GM12878 (cell line): ENCODE measurements around the gene TFR2. TPM values are rescaled to one million over a fixed set of nuclear protein-coding genes. Genes with fewer than 3 reads are reported as not detected.
A peak's percentile ranks its signal among the peaks of the same experiment; 100 is the strongest.

ENCODE experiments used
- ATAC-seq: fragments of 200-7000 bp; cut with Tn5 transposase; 3 replicates; pipeline ENCODE4 v1.9.1; 2020; ENCODE audit warnings: mild to moderate bottlenecking, moderate library complexity
- BruUV-seq: library from RNA; stranded (reverse); fragments of 400-500 nt; replicated peaks from 2 replicates; lab custom pipeline; 2021; lab: Mats Ljungman, UMichigan
- CTCF ChIA-PET: fragments of 300-600 bp; sonication (Branson Sonifier 250); formaldehyde crosslinking; extraction: SDS; loops from one replicate; lab custom pipeline; 2021; ENCODE audit warnings: inconsistent platforms; lab: Yijun Ruan, JAX
- POLR2A ChIA-PET: fragments of 350-600 bp; formaldehyde crosslinking; extraction: SDS; loops from one replicate; lab custom pipeline; 2021; ENCODE audit warnings: inconsistent platforms; lab: Charles Lee
- RAD21 ChIA-PET: fragments of 300-600 bp; sonication (Branson Sonifier 250); formaldehyde crosslinking; loops from one replicate; lab custom pipeline; 2023; ENCODE audit warnings: antibody characterized with exemption; ENCODE audit not compliant: unreplicated experiment; lab: Charles Lee
- SMC1A ChIA-PET: fragments of 300-600 bp; sonication (Branson Sonifier 250); formaldehyde crosslinking; loops from one replicate; lab custom pipeline; 2023; ENCODE audit not compliant: unreplicated experiment, uncharacterized antibody; lab: Charles Lee
- DNase-seq: peaks from one replicate; pipeline ENCODE4 v3.0.0-alpha.2; 2011; ENCODE audit warnings: low read depth, low spot score
- FAIRE-seq: peaks from 3 replicates; lab custom pipeline; 2011; peaks lifted over from hg19 to GRCh38; lab: Jason Lieb, UNC
- H2AFZ ChIP-seq: 2 replicates; pipeline ENCODE4 v1.6.0; 2011; ENCODE audit warnings: low read depth, low read length, control low read depth; ENCODE audit not compliant: control insufficient read depth
- H3K27ac ChIP-seq: 2 replicates; pipeline ENCODE4 v1.5.1; 2011; ENCODE audit warnings: control low read depth; ENCODE audit not compliant: control insufficient read depth, insufficient read depth
- H3K27me3 ChIP-seq, 2 experiments: replicated peaks in 1 of 2; 2 replicates each; pipeline versions ENCODE4 v1.6.0 to v1.6.1; 2011; ENCODE audit warnings: low read length in 1 of 2; ENCODE audit not compliant: control insufficient read depth in 2 of 2, insufficient read depth in 2 of 2
- H3K36me3 ChIP-seq, 2 experiments: 2 replicates each; pipeline ENCODE4 v1.5.1; 2011; ENCODE audit warnings: low read length in 1 of 2; ENCODE audit not compliant: control insufficient read depth in 2 of 2, insufficient read depth in 2 of 2
- H3K4me1 ChIP-seq: 2 replicates; pipeline ENCODE4 v1.6.1; 2011; ENCODE audit warnings: mild to moderate bottlenecking, low read length, moderate library complexity, mixed read lengths; ENCODE audit not compliant: control insufficient read depth, insufficient read depth
- H3K4me2 ChIP-seq: 2 replicates; pipeline ENCODE4 v1.6.0; 2011; ENCODE audit warnings: control low read depth; ENCODE audit not compliant: control insufficient read depth, insufficient read depth
- H3K4me3 ChIP-seq: fragments of 200-600 bp; sonication (generic); 2 replicates; pipeline ENCODE4 v1.5.1; 2016
- H3K79me2 ChIP-seq: 2 replicates; pipeline ENCODE4 v1.6.0; 2011; ENCODE audit warnings: low read length; ENCODE audit not compliant: control insufficient read depth, insufficient read depth
- H3K9ac ChIP-seq: 2 replicates; pipeline ENCODE4 v1.8.0; 2011; ENCODE audit warnings: low read length, control low read depth, mixed read lengths; ENCODE audit not compliant: control insufficient read depth, insufficient read depth
- H3K9me3 ChIP-seq: replicated peaks from 3 replicates; pipeline ENCODE4 v1.5.1; 2011; ENCODE audit warnings: mild to moderate bottlenecking, low read length; ENCODE audit not compliant: control insufficient read depth, insufficient read depth
- H4K20me1 ChIP-seq: 2 replicates; pipeline ENCODE4 v1.6.0; 2011; ENCODE audit not compliant: control insufficient read depth, insufficient read depth
- BCL3 ChIP-seq: IDR thresholded peaks from 2 replicates; pipeline ENCODE4 v1.6.1; 2011; ENCODE audit warnings: borderline replicate concordance, low read depth, mild to moderate bottlenecking, moderate library complexity, low read length; ENCODE audit not compliant: insufficient read depth, poor library complexity, severe bottlenecking
- CBX5 ChIP-seq: sonication (generic); IDR thresholded peaks from 2 replicates; pipeline ENCODE4 v1.6.1; 2016; ENCODE audit warnings: low read depth, moderate library complexity, mild to moderate bottlenecking, inconsistent platforms
- DPF2 ChIP-seq: fragments of 450-650 bp; IDR thresholded peaks from 2 replicates; pipeline ENCODE4 v1.6.1; 2017; ENCODE audit warnings: mild to moderate bottlenecking
- HCFC1 ChIP-seq: fragments of 150-350 bp; IDR thresholded peaks from 2 replicates; pipeline ENCODE4 v1.6.1; 2014; ENCODE audit warnings: low read length
- IRF4 ChIP-seq: IDR thresholded peaks from 2 replicates; pipeline ENCODE4 v1.6.1; 2011; ENCODE audit warnings: low read depth, low read length
- NKRF ChIP-seq: fragments of 450-650 bp; conservative IDR thresholded peaks from 2 replicates; pipeline ENCODE4 v1.6.1; 2017; ENCODE audit warnings: mild to moderate bottlenecking, moderate library complexity
- NR2C1 ChIP-seq: fragments of 450-650 bp; IDR thresholded peaks from 2 replicates; pipeline ENCODE4 v1.6.1; 2017; ENCODE audit warnings: antibody characterized with exemption, mild to moderate bottlenecking, moderate library complexity
- NR2C2 ChIP-seq: IDR thresholded peaks from 2 replicates; pipeline ENCODE4 v1.6.1; 2011; ENCODE audit warnings: borderline replicate concordance, low read depth; ENCODE audit not compliant: control insufficient read depth, insufficient read length
- RAD21 ChIP-seq: IDR thresholded peaks from 2 replicates; pipeline ENCODE4 v1.6.1; 2011; ENCODE audit warnings: mild to moderate bottlenecking, low read depth, low read length, moderate library complexity; ENCODE audit not compliant: insufficient read depth
- SUZ12 ChIP-seq: fragments of 200-600 bp; sonication (generic); IDR thresholded peaks from one replicate; pipeline ENCODE4 v1.6.1; 2018; ENCODE audit warnings: antibody characterized with exemption, mild to moderate bottlenecking; ENCODE audit not compliant: unreplicated experiment
- TBL1XR1 ChIP-seq: IDR thresholded peaks from 2 replicates; pipeline ENCODE4 v1.6.1; 2012; ENCODE audit warnings: low read depth, low read length, improper control_type of control experiment
- ZBTB40 ChIP-seq: fragments of 450-650 bp; IDR thresholded peaks from 2 replicates; pipeline ENCODE4 v1.6.1; 2016; ENCODE audit warnings: mild to moderate bottlenecking, moderate library complexity, borderline replicate concordance
- WGBS: methylation state at CpG from one replicate; pipeline ENCODE4 v1.1.6; 2016; ENCODE audit warnings: low lambda C conversion rate; ENCODE audit not compliant: insufficient replicate concordance, insufficient coverage; ENCODE audit errors: missing lambda C conversion rate; 5-methylcytosine and 5-hydroxymethylcytosine counted together
- in situ Hi-C: fragments of 300-500 bp; cut with MboI; formaldehyde crosslinking; loops from 9 replicates; pipeline ENCODE4 v1.14.3; 2018; ENCODE audit warnings: mixed read lengths
- intact Hi-C: fragments of 100-400 bp; cut with micrococcal nuclease; formaldehyde crosslinking; loops from one replicate; pipeline ENCODE4 v1.14.2; 2022; ENCODE audit not compliant: unreplicated experiment
- polyA plus RNA-seq, 11 experiments: library from polyadenylated mRNA; depleted of rRNA in 4 of 11; unstranded in 6 of 11; stranded (reverse) in 5 of 11; fragments of >200 nt; fragmentation: Nextera tagmentation in 4 of 11; fragmentation: Illumina TruSeq in 1 of 11; extraction: Ambion mirVana in 4 of 11; extraction: Trizol in 1 of 11; gene quantifications; 1 replicate in 1 of 11; 2 replicates in 10 of 11; pipeline versions ENCODE4 v1.2.1 to v1.2.3, GENCODE V29; 2011 to 2016; ENCODE audit warnings: inconsistent platforms in 2 of 11, missing spikeins in 2 of 11, low read depth in 1 of 11
- total RNA-seq, 4 experiments: library from RNA; depleted of rRNA in 3 of 4; stranded (reverse); fragments of >200 nt in 3 of 4; fragmentation: Illumina TruSeq in 1 of 4; extraction: Trizol in 1 of 4; gene quantifications; 2 replicates each; pipeline versions ENCODE4 v1.2.1 to v1.2.3, GENCODE V29; 2013 to 2021

TFR2 gene
- total and polyA plus RNA-seq, 10 of the 15 experiments (the other 5 are each of a cell fraction or from before 2014, with no cell fraction given), result 0.30 to 7.2 (median 1.8) TPM

GRCh38 chr7:100613412-100614175 is 27.8 kb downstream of the TFR2 start:
- SMC1A ChIA-PET, result interaction anchor here (1.9 to 2.4 kb wide), 3 partner anchors 13 to 92 kb away, joined by 6 to 10 read pairs (median 8); partner anchors contain the start of genes FBXO24, LRCH4 and POP7
- peak overlapping the region; percentile 100 for H3K4me2 ChIP-seq
- peaks cover 5% of the 10 kb centered on the region for H3K4me1 ChIP-seq
- no peaks in the 10 kb centered on the region for H3K79me2 ChIP-seq
- no peak overlapping the region; the same call in 1 of the 2 replicates for H3K4me3 ChIP-seq
- H4K20me1 ChIP-seq, result no peaks in the 10 kb centered on the region
- no peaks in the 10 kb centered on the region for H3K9me3 ChIP-seq
- no peak overlapping the region for H3K27ac ChIP-seq
- 82% methylated on average over 13 of the region's 13 CpGs for WGBS
- RAD21 ChIA-PET, result interaction anchor here (0.9 to 2.2 kb wide), 4 partner anchors 28 to 82 kb away, joined by 3 to 7 read pairs (median 3); partner anchors contain the start of genes FBXO24 and LRCH4
- in situ Hi-C loops (no loop called here), intact Hi-C loops (loop anchor here (2.0 to 5.0 kb wide), 2 partner anchors 59 to 84 kb away; partner anchors contain the start of gene GNB2)
- TF ChIP-seq NKRF, result no peak
- TF ChIP-seq TBL1XR1, result no peak
- TF ChIP-seq RAD21, result no peak
- no peak for TF ChIP-seq NR2C1
- TF ChIP-seq HCFC1, result no peak
- no peak for TF ChIP-seq SUZ12
- no peak for TF ChIP-seq ZBTB40
- no peak for TF ChIP-seq BCL3
- TF ChIP-seq CBX5, result no peak
- TF ChIP-seq NR2C2, result no peak
- no peak for TF ChIP-seq DPF2
- no peak for TF ChIP-seq IRF4
- no peak overlapping the region; the same call in 1 of the 2 replicates for H3K9ac ChIP-seq
- FAIRE-seq (no peak), DNase-seq (no peak), ATAC-seq (no peak)
- POLR2A ChIA-PET, result interaction anchor here (0.7 to 2.2 kb wide), 4 partner anchors 27 to 262 kb away, joined by 3 to 28 read pairs (median 4); partner anchors contain the start of genes GNB2 and SRRT
- peaks cover 0 to 3% of the 10 kb centered on the region in 2 experiments; a peak in 2 of 4 replicates for H3K27me3 ChIP-seq
- TSS peak; percentile 71 for BruUV-seq
- no peak overlapping the region for H2AFZ ChIP-seq
- CTCF ChIA-PET, result interaction anchor here (0.6 to 6.6 kb wide), 8 partner anchors 20 to 186 kb away, joined by 3 to 35 read pairs (median 10); partner anchors contain the start of genes FBXO24, LRCH4 and POP7
- no peaks in the 10 kb centered on the region for H3K36me3 ChIP-seq
